ENCODE measurements around the gene CIAPIN1.

CIAPIN1 gene

DNA sequence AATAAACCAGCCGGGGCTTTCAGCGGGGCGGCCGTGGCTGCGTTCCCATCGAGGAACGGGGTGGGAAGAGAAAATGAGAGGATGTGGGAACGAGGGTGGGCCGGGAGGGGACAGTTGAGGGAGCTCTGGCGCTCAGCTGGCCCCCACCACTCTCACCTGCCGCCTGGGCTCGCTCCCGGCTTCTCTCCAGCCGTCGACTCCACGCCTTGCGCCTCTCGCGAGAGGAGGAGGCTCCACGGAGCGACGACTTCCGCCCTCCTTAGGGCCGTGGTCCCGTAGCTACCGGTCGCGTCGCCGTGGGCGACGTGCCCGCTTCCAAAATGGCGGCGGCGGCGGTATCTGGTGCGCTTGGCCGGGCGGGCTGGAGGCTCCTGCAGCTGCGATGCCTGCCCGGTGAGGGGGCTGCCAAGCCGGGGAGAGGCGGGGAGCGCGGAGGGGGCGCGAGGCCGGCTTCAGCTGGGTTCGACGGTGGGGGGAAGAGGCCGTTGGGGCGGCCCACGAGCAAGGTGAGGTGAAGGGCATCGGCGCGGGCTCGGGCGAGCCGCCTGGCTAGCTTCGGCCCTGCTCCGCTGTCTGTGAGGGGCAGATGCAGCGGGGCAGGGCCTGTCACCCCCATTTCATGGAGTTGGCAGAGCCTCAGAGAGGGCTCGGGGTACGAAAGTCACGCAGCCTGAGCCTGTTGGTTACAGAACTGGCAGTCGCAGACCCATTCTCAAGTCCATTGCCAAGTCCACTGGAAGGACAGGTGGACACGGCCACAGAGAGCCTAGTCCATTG is at the start of gene CIAPIN1, which contains the start of gene COQ9:
Gene CIAPIN1 (minus strand): TSS at position 200 of the 777 bp plus-strand sequence. CDS start 6,457 bp downstream, outside the sequence.
Gene COQ9 (plus strand): TSS at position 294 of the 777 bp plus-strand sequence. CDS start 27 bp downstream, at position 321.
- peak; percentile 96 for DNase-seq (ENCODE audit: low spot score)

DNA sequence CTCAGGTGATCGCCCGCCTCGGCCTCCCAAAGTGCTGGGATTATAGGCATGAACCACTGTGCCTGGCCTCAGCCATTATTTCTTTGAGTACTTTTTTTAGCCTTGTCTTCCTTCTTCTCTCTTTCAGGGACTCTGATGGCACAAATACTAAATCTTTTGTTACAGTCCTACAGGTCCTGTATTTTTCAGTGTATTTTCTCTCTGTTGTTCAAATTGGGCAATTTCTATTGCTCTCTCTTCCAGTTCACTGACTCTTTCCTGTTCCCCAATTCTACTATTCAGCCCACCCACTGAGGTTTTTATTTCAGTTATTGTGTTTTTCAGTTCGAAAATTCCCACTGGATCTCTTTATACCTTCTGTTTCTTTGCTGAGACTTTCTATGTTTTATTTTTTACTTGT is 46.6 kb upstream of the CIAPIN1 start:
- no peak for DNase-seq (ENCODE audit: low spot score)

DNA sequence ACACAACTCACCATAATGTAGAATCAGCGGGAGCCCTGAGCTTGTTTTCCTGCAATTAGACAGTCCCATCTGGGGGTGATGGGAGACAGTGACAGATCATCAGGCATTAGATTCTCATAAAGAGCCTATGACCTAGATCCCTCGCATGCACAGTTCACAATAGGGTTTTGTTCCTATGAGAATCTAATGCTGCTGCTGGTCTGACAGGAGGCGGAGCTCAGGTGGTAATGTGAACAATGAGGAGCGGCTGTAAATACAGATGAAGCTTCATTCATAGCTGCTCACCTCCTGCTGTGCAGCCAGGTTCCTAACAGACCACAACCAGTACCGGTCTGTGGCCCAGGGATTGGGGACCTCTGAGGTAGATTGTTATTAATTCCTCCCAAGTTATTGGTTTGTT is 42.0 kb upstream of the CIAPIN1 start:
- no peak for DNase-seq (ENCODE audit: low spot score)

DNA sequence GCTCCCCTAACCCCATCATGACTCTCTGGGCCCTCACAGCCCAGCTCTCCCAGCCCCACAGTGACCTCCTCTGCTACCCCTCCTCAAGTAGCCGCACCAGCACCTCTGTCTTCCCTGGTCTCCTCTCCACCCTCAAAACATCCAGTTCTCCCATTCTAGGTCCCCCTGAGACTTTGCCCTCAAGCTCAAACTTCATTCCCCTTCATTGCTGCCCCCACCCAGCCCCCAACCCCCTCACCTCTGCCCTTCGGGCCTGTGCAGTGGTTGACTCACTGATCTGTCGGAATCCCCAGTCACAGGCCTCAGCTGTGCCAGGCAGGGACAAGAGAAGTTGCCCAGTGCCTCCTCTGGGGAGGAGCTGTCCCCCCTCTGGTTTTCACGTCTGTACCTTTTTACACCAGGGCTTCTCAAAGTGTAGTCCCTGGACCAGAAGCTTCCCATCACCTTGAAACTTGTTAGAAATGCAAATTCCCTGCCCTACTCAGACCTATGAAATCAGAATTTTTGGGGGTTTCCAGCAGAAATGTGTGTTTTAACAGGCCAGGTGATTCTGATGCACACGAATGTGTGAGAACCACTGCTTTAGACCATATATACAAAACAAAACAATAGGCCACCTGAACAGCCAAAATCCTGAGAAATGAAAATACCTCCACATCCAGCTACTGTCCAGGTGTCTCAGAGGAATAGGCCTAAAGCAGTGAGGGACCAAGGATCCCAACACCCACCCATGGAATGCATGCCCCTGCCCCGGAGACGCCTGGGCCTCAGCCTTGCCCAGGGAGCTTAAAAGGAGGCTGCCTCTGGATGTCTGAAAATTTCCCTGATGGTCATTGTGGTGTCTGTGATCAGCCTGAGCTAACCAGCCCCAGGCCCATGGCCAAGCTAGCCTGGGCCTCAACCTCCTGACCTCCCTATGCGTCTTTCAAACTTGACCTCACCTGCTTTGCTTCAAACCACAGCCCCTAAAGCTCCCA is 40.0 kb upstream of the CIAPIN1 start:
- DNase-seq (ENCODE audit: low spot score), result no peak

DNA sequence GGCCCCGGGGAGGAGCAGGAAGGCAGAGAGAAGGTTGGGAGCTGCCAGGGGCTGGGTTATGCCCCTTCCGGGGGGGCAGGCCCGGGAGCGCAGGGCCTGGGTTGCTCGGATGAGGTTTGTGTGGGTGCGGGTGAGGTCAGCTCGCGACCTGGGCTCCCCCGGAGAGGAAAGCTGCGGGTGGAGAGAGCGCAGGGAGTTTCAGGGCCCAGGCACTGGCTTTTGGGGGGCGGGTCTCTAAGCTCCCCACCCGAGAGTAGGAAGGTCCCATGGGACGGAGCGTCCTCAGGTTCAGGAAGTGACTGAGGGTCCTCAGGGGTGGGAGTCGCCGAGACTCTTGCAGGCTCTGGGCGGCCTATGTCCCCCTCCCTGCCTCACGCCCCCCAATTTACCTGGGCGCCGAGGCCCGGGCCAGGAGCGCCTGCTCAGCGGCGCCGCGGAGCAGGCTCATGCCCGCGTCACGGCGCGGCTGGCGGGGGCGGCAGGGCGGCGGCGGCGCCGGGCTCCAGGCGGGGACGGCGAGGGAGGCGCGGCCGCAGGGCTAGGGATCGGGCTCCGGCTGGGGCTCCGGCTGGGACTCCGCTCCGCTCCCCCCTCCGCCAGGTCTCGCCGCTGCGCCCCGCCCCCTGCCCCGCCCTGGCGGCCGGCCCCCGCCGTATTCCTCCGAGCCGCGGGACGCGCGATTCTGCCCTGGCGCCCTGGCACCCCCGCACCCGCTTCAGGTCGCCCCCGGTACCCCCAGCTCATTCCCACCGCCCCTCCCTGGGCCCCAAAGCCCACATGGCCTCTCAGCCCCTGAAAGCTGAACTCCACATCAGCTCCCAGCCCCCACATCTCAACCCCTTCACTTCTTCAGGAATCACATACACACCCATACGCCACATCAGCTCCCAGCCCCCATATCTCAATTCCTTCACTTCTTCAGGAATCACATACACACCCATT is 39.0 kb upstream of the CIAPIN1 start, which contains the start of gene DOK4:
Gene DOK4 (minus strand): TSS at position 578 of the 942 bp plus-strand sequence. CDS start 6,986 bp downstream, outside the sequence.
- DNase-seq (ENCODE audit: low spot score), result peak; percentile 96

DNA sequence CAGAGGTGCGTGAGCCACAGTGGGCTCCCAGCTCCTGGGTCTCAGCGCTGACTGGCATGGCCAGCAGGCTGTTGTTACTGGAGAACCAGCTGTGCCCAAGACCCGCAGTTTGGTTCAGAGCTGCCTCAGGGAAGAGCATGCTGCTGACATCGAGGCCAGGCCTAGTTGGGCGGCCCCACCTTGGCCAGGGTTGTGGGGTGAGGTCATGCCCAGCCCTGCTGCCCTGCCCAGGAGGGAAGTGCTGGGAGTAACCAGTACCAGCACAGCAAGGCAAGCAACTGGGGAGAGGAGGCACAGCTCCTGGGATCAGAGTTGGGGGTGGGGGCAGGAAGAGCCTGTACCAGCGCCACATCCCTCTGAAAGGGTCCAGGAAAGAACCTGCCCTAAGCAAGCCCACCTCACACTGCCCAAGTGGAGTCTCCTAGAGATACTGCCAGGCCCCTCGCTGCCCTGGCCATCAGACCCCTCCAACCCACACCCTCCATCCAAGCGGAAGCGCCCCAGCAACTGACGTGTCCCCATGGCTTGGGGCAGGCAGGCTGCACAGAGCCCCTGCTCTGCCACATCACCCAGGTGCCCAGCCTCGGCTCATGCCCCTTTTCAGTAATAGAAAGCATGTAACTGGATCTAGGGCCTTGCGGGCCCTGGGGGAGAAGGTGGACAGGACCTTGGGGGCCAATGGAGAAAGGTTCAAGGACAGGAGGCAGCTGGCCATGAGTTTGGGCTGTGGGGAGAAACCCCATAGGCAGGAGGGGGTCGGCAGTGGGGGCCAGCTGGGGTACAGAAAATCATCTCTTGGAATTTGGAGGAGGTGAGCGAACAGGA is 38.1 kb upstream of the CIAPIN1 start:
- DNase-seq (ENCODE audit: low spot score), result no peak

DNA sequence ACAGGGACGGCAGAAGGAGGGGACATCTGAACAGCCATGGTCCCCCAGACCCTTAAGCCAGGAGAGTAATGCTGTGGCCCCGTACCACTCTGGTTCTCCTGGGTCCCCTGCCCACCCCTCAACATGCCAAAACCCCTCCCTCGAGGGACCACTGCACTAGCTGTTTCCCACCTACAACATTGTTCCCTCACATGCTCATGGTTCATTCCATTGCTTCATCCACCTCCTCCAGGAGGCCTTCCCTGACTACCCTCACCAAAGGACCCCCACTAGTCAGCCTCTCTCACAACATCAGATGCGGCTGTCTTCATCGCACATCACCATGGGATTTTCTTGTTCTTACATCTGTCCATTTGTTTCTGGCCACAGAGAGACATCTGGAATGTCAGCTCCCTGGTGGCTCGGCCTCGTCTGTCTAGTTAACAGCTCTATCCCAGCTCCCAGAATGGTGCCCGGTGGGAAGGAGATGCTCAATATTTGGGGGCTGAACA is 37.4 kb upstream of the CIAPIN1 start:
- DNase-seq (ENCODE audit: low spot score), result no peak

DNA sequence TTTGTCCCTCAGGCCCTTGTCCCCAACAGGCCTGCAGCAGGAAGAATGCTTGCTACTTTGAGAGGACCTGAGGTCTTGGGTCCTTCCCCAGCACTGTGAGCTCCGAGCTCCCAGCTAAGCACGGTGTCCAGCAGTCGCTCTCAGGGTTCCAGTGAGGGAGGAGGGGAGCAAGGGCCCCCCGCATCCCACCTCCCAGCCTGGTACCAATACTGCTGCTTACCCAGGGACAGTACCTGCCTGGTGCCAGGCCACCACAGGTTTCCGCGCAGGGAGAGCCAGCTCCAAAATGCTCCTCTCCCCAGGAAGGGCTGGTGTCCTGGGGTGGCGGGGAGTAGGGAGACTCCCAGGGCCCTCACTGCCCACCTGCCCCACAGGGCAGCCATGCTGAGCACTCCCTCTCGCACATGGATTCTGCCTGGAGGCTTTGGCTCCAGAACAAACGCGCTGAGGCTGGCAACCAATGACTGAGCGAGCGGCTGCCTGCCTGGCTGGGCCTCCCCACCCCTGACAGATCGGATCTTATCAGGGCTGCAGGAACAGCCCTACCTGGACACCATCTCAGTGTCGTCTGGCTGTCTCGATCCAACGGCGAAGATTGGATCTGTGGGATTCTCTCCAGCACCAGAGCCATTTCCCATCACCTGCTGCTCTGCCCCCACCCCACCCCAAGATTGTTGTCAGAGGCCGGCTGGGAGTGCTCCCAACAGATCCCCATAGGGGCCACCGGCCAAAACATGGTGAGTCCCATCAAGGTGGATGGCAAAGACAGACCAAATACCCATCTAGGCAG is 36.7 kb upstream of the CIAPIN1 start:
- DNase-seq (ENCODE audit: low spot score), result no peak

DNA sequence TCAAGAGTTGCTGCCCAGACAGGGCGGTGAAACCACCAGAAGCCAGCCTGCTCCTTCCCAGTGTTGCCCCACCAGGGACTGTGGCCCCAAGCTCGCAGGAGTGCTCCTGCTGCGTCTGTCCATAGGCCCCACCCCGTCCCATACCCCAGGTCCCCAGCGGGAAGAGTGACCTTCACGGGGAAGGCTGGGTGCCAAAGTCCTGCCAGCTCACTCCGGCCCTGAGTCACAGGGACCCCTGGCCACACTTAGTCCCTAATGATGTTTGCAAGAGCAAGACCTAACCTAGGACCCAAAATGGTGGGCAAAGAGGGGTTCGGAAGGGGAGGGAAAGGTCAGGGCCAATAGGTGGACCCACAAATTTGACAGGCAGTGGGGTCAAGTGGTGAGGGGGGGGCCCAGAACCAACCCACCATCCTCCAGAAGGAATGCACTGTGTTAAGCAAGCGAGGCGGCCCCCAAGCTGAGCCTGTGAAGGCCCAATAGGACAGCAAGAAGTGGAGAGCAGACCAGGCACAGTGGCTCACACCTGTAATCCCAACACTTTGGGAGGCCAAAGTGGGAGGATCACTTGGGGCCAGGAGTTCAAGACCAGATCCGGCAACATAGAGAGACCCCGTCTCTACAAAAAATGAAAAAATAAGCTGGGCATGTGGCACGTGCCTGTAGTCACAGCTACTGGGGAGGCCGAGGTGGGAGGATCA is 35.8 kb upstream of the CIAPIN1 start:
- no peak for DNase-seq (ENCODE audit: low spot score)

DNA sequence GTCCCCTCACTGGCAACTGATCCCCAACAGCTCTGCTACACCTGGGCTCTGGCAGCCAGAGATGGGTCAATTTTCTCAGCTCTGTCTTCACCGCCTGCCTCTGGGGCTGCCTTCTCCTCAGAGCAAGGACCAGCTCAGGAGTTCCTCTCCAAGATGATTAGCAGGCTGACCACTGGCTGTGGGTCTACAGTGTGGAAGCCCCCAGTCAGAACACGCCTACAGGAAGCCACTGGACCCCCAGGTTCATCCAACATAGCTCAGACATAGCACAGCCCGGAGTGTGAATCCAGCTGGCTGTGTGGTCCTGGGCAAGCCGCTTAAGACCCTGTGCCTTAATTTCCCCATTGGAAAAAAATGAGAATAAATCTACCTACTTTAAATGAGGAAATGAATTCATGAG is 34.2 kb upstream of the CIAPIN1 start:
- DNase-seq (ENCODE audit: low spot score), result no peak

DNA sequence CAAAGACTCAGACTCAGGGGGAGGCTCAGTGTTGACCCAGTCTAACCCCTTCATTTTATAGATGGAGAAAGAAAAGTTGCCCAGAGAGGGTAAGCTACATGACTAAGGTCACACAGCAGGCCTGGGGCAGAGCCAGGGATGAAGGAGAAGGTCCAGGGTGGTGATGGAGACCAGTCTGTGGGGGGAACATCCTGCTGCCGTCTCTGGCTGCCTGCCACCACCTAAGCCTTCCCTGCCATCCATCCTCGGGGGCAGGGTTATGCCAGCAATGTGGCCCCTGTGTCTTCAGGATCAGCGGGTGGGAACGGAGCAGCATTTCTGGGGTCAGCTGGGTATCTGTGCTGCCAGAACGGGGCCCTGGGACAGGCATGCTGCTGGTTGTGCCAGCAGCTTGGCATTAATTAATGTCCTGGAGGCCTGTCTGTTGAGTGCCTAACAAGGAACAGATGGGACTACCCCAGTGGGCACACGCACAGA is 33.6 kb upstream of the CIAPIN1 start:
- no peak for DNase-seq (ENCODE audit: low spot score)

DNA sequence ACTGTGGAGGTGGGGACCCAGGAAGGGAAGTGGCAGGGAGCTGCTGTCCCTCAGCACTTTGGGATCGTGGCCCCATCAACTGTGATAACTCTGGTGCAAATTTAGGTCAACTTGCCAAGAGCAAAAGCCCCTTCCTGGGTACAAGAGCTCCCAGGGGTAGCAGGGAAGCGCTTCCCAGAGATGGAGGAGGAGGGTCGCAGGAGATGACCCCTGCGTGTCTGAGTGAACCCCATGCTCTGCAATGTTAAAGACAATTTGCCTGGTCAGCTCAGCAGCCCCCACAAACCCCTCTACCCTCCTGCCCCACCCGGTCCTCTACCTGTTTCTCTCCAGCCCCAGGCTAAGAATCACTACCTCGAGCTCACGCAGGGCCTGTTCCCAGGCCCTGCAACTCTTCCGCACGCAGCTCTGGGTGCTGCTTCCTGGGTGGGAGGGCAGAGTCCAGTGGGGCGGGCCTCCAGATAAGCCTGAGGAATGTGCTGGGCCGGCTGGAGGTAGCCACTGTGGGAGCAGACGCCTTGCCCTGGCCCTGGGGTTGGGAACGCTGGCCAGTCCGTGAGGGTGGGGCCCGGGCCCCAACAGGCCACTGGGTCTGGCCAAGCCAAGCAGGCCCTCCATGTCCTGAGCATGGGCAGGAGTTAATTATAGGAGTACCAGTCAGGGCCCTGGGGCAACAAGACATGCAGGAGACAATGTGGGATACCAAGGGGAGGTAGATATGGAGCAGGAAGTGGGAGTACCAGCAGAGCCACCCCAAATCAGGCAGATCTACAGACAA is 33.0 kb upstream of the CIAPIN1 start:
- peak; percentile 81 for DNase-seq (ENCODE audit: low spot score)

DNA sequence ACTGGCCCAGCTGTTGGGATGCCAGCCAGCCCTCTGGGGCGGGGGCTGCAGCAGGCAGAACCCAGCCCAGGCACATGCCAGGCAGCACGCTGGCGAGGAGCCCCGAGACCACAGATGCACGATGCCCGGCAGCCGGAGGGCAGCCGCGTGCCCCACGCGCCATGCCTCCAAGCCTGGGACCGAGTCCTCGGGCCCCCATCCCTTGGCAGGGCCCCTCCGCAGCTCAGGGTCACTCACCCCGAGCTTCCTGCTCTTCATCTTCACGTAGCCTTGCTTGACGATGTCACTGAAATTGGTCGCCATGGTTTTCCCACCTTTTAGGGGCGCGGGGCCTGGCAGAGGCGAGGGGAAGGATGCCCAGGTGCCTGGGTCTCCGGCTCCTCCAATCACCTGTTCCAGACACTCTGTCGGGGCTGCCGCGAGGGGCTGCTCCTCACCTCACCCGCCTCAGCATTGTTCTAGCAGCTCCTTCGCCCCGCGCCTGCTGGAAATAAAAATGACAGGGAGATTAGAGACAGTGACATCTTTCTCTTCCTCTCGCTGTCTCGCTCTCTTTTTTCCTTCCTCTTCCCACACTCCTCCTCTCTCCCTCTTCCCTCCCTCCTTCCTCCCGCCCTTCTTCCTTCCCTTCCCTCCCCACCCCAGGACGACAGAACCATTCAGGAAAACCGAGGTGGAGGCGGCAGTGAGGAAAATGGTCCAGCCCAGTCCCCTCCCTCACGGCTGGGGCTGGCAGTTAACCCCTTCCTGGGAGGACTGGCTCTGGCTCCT is 32.2 kb upstream of the CIAPIN1 start:
- peak; percentile 77 for DNase-seq (ENCODE audit: low spot score)

DNA sequence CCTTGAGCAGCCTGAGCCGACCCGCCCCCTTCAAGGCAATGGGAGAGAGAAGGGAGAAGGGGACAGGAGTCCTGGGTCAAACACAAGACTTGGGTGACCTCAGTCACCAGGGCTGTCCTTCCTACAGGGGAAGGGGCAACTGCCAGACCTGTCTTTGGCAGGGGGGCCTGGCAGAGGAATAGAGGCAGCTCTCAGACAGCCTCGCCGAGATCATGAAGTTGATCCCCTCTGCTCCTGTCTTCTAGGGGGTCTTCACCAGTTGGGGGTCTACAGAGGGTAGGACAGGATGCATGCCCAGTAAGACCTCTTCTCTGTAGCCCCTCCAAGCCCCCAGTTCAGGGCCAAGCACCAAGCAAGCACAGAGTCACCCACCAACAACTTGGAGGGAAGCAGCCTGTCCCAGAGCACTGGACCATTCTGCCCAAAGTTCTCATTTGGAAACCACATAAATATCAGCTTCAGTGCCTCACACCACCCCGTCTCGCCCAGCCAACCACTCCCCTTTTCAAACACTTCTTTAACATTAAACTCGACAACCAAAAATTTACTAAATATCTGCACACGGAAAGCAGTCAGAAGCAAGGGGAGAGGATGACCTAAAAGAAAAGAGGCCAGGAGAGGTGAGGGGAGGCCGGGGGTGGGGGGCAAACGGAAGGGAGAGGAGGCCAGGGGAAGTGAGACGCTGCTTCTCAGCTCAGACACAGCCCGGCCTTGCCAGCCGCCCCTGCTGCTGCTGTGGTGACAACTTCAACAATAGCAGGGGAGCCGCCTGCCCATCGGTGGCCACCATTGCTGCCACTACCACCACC is 31.4 kb upstream of the CIAPIN1 start:
- DNase-seq (ENCODE audit: low spot score), result no peak

DNA sequence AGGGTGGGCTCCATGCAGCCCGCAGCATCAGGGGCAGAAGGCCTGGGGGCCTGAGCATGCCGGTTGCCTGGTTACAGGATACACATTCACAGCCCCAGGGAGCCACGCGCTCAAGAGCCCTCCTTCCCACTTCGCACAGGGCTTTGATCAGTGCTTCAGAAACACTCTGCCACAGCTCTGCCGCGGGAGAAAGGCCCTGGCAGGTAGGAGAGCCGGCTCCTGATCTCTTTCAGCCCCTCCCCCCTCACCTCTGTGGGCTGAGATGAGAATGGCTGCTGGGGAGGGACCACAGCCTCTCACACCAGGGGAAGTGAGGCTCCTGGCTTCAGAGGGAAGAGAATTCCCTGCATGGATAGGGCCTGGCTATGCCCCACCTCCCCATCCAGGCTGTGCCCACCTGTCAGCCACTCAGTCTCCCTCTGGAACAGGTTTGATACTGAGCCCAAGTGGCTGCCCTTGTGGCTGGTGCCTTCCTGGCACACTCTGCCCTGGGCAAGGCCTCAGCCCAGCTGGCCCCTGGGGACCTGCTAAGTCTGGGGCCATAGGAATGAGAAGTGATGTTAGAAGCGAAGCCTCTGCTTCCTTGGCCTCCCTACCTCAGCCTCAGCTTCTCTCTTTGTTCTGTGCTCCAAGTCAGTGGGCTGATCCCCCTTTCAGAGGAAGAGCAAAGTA is 30.5 kb upstream of the CIAPIN1 start:
- DNase-seq (ENCODE audit: low spot score), result no peak
